Brain pericyte (primary cell): ENCODE measurements around the gene CCBE1.

Experiments
- DNase-seq: peaks from one replicate; pipeline ENCODE4 v3.0.0-alpha.2; 2012; ENCODE audit warnings: low read depth, low spot score

CCBE1 gene

GRCh38 chr18:59455728-59456276, 241.4 kb downstream of the CCBE1 start:
- no peak for DNase-seq

- DNase-seq: no peak
These were observed 242.1 kb downstream of the CCBE1 start for GRCh38 chr18:59454909-59455727.

GRCh38 chr18:59453468-59453961, 243.7 kb downstream of the CCBE1 start:
- no peak for DNase-seq

GRCh38 chr18:59451963-59452362, 245.3 kb downstream of the CCBE1 start:
- DNase-seq: no peak

- no peak for DNase-seq
These were observed 246.2 kb downstream of the CCBE1 start for GRCh38 chr18:59451073-59451472.

- DNase-seq: no peak
These were observed 248.7 kb downstream of the CCBE1 start for GRCh38 chr18:59448546-59448945.

GRCh38 chr18:59446012-59446411, 251.2 kb downstream of the CCBE1 start:
- no peak for DNase-seq

- DNase-seq: no peak
These were observed 259.2 kb downstream of the CCBE1 start for GRCh38 chr18:59437851-59438569.

GRCh38 chr18:59432803-59433597, 264.2 kb downstream of the CCBE1 start:
- DNase-seq: no peak

- DNase-seq: no peak
These were observed 266.1 kb downstream of the CCBE1 start for GRCh38 chr18:59431131-59431530.

- no peak for DNase-seq
These were observed 267.6 kb downstream of the CCBE1 start for GRCh38 chr18:59429608-59430007.

GRCh38 chr18:59428018-59428417, 269.2 kb downstream of the CCBE1 start:
- no peak for DNase-seq

GRCh38 chr18:59426855-59427254, 270.4 kb downstream of the CCBE1 start:
- DNase-seq: no peak

GRCh38 chr18:59423259-59423658, 274.0 kb downstream of the CCBE1 start:
- no peak for DNase-seq

- DNase-seq: no peak
These were observed 277.0 kb downstream of the CCBE1 start for GRCh38 chr18:59420244-59420643.

GRCh38 chr18:59419386-59419785, 277.8 kb downstream of the CCBE1 start:
- DNase-seq: no peak

GRCh38 chr18:59416818-59417217, 280.4 kb downstream of the CCBE1 start:
- DNase-seq: no peak

GRCh38 chr18:59414111-59414653, 283.0 kb downstream of the CCBE1 start:
- no peak for DNase-seq

GRCh38 chr18:59402432-59403090, 294.7 kb downstream of the CCBE1 start:
- DNase-seq: no peak

GRCh38 chr18:59400407-59400806, 296.8 kb downstream of the CCBE1 start:
- DNase-seq: no peak
